Endothelial cell of umbilical vein (primary cell): ENCODE results near the gene PSMG2. TPM values are rescaled to one million over a fixed set of nuclear protein-coding genes. Genes with fewer than 3 reads are reported as not detected.

Experiments
- BruUV-seq: library from RNA; stranded (reverse); fragments of 400-500 nt; replicated peaks from 2 replicates; lab custom pipeline; 2021; lab: Mats Ljungman, UMichigan
- CTCF ChIA-PET: fragments of 300-600, 350-600 bp; sonication (Branson Sonifier 250); formaldehyde crosslinking; loops from one replicate; lab custom pipeline; 2021; ENCODE audit warnings: antibody characterized with exemption, inconsistent platforms; lab: Charles Lee
- POLR2A ChIA-PET: fragments of 300-600, 350-600 bp; sonication (Branson Sonifier 250); formaldehyde crosslinking; loops from one replicate; lab custom pipeline; 2021; ENCODE audit warnings: antibody characterized with exemption, inconsistent platforms; lab: Charles Lee
- DNase-seq: peaks from one replicate; pipeline ENCODE4 v3.0.0-alpha.2; 2011; ENCODE audit warnings: low read depth, low spot score
- FAIRE-seq: peaks from 2 replicates; lab custom pipeline; 2011; peaks lifted over from hg19 to GRCh38; lab: Jason Lieb, UNC
- H2AFZ ChIP-seq: 2 replicates; pipeline ENCODE4 v1.6.0; 2012; ENCODE audit warnings: low read depth, low read length, control low read depth, inconsistent platforms
- H3K27ac ChIP-seq: 2 replicates; pipeline ENCODE4 v1.5.1; 2011; ENCODE audit warnings: low read depth, mild to moderate bottlenecking, control low read depth, low read length, moderate library complexity; ENCODE audit not compliant: insufficient read depth
- H3K27me3 ChIP-seq, 2 experiments: 2 replicates each; pipeline versions ENCODE4 v1.6.0 to v1.6.1; 2011; ENCODE audit warnings: low read length in 2 of 2, mixed read lengths in 1 of 2; ENCODE audit not compliant: control insufficient read depth in 2 of 2, insufficient read depth in 2 of 2
- H3K36me3 ChIP-seq, 2 experiments: 2 replicates in 1 of 2; 3 replicates in 1 of 2; pipeline ENCODE4 v1.5.1; 2011; ENCODE audit warnings: low read length in 2 of 2, mild to moderate bottlenecking in 1 of 2, moderate library complexity in 1 of 2; ENCODE audit not compliant: control insufficient read depth in 2 of 2, insufficient read depth in 2 of 2; ENCODE audit errors: extremely low read depth in 1 of 2
- H3K4me1 ChIP-seq: 3 replicates; pipeline ENCODE4 v1.5.1; 2011; ENCODE audit warnings: mild to moderate bottlenecking, low read length; ENCODE audit not compliant: control insufficient read depth, insufficient read depth; ENCODE audit errors: extremely low read depth
- H3K4me2 ChIP-seq: 2 replicates; pipeline ENCODE4 v1.6.1; 2011; ENCODE audit warnings: low read length, control low read depth, mixed read lengths; ENCODE audit not compliant: insufficient read depth
- H3K4me3 ChIP-seq, 3 experiments: fragments of 200-600 bp in 1 of 3; sonication (generic), shearing (Covaris generic) in 1 of 3; replicated peaks in 1 of 3; 2 replicates each; pipeline ENCODE4 v1.5.1; 2011 to 2016; ENCODE audit warnings: control low read depth in 3 of 3, low read length in 3 of 3, mild to moderate bottlenecking in 2 of 3, inconsistent platforms in 1 of 3, low read depth in 1 of 3, moderate library complexity in 1 of 3; ENCODE audit not compliant: insufficient read depth in 1 of 3
- H3K79me2 ChIP-seq: 2 replicates; pipeline ENCODE4 v1.6.0; 2012; ENCODE audit warnings: low read length, inconsistent platforms; ENCODE audit not compliant: control insufficient read depth, insufficient read depth
- H3K9ac ChIP-seq: replicated peaks from 2 replicates; pipeline ENCODE3; 2011; ENCODE audit warnings: low read length, control low read depth; ENCODE audit not compliant: insufficient read depth; ENCODE audit errors: extremely low read depth
- H3K9me1 ChIP-seq: replicated peaks from 3 replicates; pipeline ENCODE4 v1.6.0; 2011; ENCODE audit warnings: mild to moderate bottlenecking, low read length; ENCODE audit not compliant: control insufficient read depth, insufficient read depth; ENCODE audit errors: extremely low read depth
- H3K9me3 ChIP-seq: replicated peaks from 2 replicates; pipeline ENCODE4 v1.5.1; 2012; ENCODE audit warnings: low read length, inconsistent platforms; ENCODE audit not compliant: control insufficient read depth, insufficient read depth
- H4K20me1 ChIP-seq: replicated peaks from 2 replicates; pipeline ENCODE3; 2011; ENCODE audit warnings: mild to moderate bottlenecking, low read length; ENCODE audit not compliant: control insufficient read depth, insufficient read depth; ENCODE audit errors: extremely low read depth
- EZH2 ChIP-seq: IDR thresholded peaks from 2 replicates; pipeline ENCODE4 v1.6.1; 2012; ENCODE audit warnings: borderline replicate concordance, low read depth, mild to moderate bottlenecking, moderate library complexity, low read length, inconsistent platforms; ENCODE audit not compliant: severe bottlenecking
- FOS ChIP-seq: IDR thresholded peaks from 2 replicates; pipeline ENCODE4 v1.6.1; 2011; ENCODE audit warnings: mild to moderate bottlenecking, low read length, moderate library complexity, borderline replicate concordance; ENCODE audit not compliant: insufficient read depth
- GATA2 ChIP-seq: IDR thresholded peaks from 2 replicates; pipeline ENCODE4 v1.7.0; 2011; ENCODE audit warnings: low read depth, mild to moderate bottlenecking, moderate library complexity, mixed read lengths, low read length; ENCODE audit not compliant: insufficient read length, insufficient read depth
- JUN ChIP-seq: IDR thresholded peaks from 2 replicates; pipeline ENCODE4 v1.6.1; 2011; ENCODE audit warnings: borderline replicate concordance, low read depth; ENCODE audit not compliant: insufficient read length, insufficient read depth
- MYC ChIP-seq: IDR thresholded peaks from one replicate; pipeline ENCODE4 v1.6.1; 2011; ENCODE audit warnings: mild to moderate bottlenecking, low read depth, low read length
- POLR2A ChIP-seq: IDR thresholded peaks from 2 replicates; pipeline ENCODE4 v1.6.1; 2012; ENCODE audit warnings: low read depth, mild to moderate bottlenecking, control low read depth, low read length
- POLR2AphosphoS5 ChIP-seq: IDR thresholded peaks from 2 replicates; pipeline ENCODE4 v1.6.1; 2012; ENCODE audit warnings: low read depth, mild to moderate bottlenecking, control low read depth, low read length, moderate library complexity; ENCODE audit not compliant: insufficient read depth
- dilution Hi-C: fragments of 300-500 bp; cut with MboI; formaldehyde crosslinking; loops from one replicate; pipeline ENCODE4 v1.15.0; 2019; ENCODE audit warnings: low sequenced_read_pairs; ENCODE audit not compliant: extremely low pct_ligation_motif_present
- intact Hi-C: fragments of 100-400 bp; cut with micrococcal nuclease; formaldehyde crosslinking; loops from one replicate; pipeline ENCODE4 v1.10.0; 2022
- polyA plus RNA-seq, 4 experiments: library from polyadenylated mRNA; depleted of rRNA in 3 of 4; stranded (reverse) in 3 of 4; unstranded in 1 of 4; fragments of >200 nt; gene quantifications; 2 replicates each; pipeline versions ENCODE4 v1.2.1 to v1.2.3, GENCODE V29; 2011 to 2012; ENCODE audit warnings: missing spikeins in 1 of 4
- total RNA-seq: library from RNA; stranded (reverse); gene quantifications from 2 replicates; pipeline ENCODE4 v1.2.3, GENCODE V29; 2021
- TF ChIP-seq, protein P1 (sequence below): IDR thresholded peaks from 2 replicates; pipeline ENCODE4 v1.6.1; 2011; ENCODE audit not compliant: insufficient read depth, insufficient read length
- TF ChIP-seq, protein P2 (sequence below), 2 donors: IDR thresholded peaks; 1 replicate in 1 of 2; 2 replicates in 1 of 2; pipeline ENCODE4 v1.5.1; 2011; ENCODE audit warnings: low read length in 2 of 2, mild to moderate bottlenecking in 2 of 2, moderate library complexity in 2 of 2, control low read depth in 1 of 2, inconsistent platforms in 1 of 2, low read depth in 1 of 2; ENCODE audit not compliant: insufficient read depth in 1 of 2; ENCODE audit errors: extremely low read depth in 1 of 2

Gene PSMG2
- total and polyA plus RNA-seq, 2 donors (not counting 3 experiments of a cell fraction or from before 2014, with no cell fraction given): 42.0 to 71.0 TPM

DNA sequence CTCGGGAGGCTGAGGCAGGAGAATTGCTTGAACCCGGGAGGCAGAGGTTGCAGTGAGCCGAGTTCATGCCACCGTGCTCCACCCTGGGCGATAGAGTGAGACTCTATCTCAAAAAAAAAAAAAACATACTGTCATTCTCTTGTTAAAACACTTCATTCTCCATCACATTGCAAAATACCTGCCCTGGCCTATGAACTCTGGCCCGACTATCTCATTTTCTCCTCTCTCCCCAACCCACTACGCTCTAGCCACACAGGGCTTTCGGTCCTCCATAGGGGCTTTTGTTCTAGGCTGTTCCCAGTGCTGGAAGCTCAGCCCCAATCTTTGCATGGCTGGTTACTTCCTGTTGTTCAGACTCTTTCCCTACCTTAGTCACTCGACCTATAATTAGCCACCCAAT, 10.6 kb upstream of the PSMG2 start:
- Histone ChIP-seq H3K36me3 (peaks cover 0 to 3% of the 10 kb centered on the region in 2 experiments), H3K9me3 (no peaks in the 10 kb centered on the region), H3K27me3 (no peaks in the 10 kb centered on the region), H3K9ac (no peak overlapping the region), H3K4me2 (no peak overlapping the region), H3K27ac (no peak overlapping the region), H4K20me1 (no peaks in the 10 kb centered on the region), H2AFZ (no peak overlapping the region), H3K4me1 (peaks cover 3% of the 10 kb centered on the region), H3K4me3 (no peak overlapping the region), H3K79me2 (no peaks in the 10 kb centered on the region), H3K9me1 (no peaks in the 10 kb centered on the region)
- POLR2A ChIA-PET: interaction anchor here (1.0 kb wide), 1 partner anchor 13 kb away, joined by 3 read pairs; no protein-coding TSS in a partner anchor
- CTCF ChIA-PET: interaction anchor here (1.5 kb wide), 1 partner anchor 364 kb away, joined by 3 read pairs; no protein-coding TSS in a partner anchor
- no peak for TF ChIP-seq POLR2A
- TF ChIP-seq EZH2: no peak
- no peak for TF ChIP-seq GATA2
- no peak for TF ChIP-seq JUN
- TF ChIP-seq, protein P1, sequence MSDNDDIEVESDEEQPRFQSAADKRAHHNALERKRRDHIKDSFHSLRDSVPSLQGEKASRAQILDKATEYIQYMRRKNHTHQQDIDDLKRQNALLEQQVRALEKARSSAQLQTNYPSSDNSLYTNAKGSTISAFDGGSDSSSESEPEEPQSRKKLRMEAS: no peak
- TF ChIP-seq FOS: no peak
- TF ChIP-seq POLR2AphosphoS5: no peak
- TF ChIP-seq, protein P2, sequence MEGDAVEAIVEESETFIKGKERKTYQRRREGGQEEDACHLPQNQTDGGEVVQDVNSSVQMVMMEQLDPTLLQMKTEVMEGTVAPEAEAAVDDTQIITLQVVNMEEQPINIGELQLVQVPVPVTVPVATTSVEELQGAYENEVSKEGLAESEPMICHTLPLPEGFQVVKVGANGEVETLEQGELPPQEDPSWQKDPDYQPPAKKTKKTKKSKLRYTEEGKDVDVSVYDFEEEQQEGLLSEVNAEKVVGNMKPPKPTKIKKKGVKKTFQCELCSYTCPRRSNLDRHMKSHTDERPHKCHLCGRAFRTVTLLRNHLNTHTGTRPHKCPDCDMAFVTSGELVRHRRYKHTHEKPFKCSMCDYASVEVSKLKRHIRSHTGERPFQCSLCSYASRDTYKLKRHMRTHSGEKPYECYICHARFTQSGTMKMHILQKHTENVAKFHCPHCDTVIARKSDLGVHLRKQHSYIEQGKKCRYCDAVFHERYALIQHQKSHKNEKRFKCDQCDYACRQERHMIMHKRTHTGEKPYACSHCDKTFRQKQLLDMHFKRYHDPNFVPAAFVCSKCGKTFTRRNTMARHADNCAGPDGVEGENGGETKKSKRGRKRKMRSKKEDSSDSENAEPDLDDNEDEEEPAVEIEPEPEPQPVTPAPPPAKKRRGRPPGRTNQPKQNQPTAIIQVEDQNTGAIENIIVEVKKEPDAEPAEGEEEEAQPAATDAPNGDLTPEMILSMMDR (IDR thresholded peaks at IDR 0.05; ENCODE audit: extremely low read depth in 1 of 2, insufficient read depth in 1 of 2, low read depth in 1 of 2, low read length in 2 of 2): no peak
- no peak for TF ChIP-seq MYC
- BruUV-seq: no TSS peak
- intact Hi-C loops (no loop called here), dilution Hi-C loops (no loop called here)
- DNase-seq: no peak
- FAIRE-seq: no peak
